ENCODE results near the gene LRRC47.
A peak's percentile ranks its signal among the peaks of the same experiment; 100 is the strongest.
"Not testable (repeated sequence)": the region's sequence is repeated elsewhere in the genome, so short reads cannot be mapped to it uniquely, and the experiment has no call there.

Gene LRRC47

GRCh38 chr1:3748316-3748900 is 47.9 kb downstream of the LRRC47 start:
- not testable (repeated sequence) for DNase-seq (ENCODE audit: low read depth, low spot score)

DNA sequence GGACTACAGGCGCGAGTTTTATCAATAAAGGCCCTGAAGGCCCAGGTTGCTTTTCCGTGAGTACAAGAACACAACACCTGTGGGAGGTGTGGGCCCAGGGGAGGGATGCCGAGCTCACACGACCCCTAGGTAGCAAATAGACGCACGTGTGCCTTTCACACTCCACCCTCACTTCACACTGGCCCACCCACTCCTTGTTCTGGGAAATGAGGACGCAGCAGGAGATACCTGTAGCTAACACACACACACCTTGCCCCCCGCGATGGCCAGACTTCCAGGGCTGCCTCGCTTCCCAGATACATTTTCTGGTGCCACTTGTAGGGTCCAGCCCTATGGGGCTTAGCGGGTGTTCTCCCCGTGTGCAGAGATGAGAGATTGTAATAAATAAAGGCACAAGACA is 48.4 kb downstream of the LRRC47 start:
- DNase-seq (ENCODE audit: low read depth, low spot score): no peak

DNA sequence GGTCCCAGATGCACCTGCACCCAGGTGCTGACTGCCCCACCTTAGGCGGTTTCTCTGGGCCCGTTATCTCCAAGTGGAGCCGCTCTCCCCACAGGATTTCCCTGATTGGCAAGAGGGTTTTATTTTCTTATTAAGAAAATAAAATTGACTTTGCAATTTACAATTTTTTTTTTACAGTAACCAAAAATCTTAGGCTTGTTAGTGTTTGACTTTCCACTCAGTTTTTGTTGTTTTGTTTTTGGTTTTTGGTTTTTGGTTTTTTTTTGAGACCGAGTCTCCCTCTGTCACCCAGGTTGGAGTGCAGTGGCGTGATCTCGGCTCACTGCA is 48.8 kb downstream of the LRRC47 start:
- no peak for DNase-seq (ENCODE audit: low read depth, low spot score)

- DNase-seq (ENCODE audit: low read depth, low spot score): peak; percentile 83
Observed at GRCh38 chr1:3746830-3747521, 49.3 kb downstream of the LRRC47 start.

DNA sequence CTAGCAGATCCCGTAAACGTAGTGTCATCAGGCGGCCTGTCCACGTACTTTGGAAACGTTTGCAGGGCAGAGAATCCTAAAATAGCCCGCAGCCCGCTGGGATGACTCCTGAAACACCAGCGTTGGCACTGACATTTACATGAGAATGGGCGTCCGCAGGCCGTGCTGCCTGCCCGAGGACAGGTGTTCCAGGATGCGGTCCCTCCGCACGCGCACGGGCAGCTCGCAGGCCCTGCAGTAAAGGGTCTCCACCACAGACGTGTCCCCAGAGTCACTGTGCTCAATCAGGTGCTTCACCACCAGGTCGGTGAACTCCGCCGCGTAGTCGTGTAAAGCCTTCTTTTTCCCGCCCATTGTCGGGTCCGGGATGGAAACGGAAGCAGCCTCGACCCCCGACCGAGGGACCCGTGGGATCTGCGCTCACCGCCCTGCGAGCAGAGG is 49.9 kb downstream of the LRRC47 start:
- DNase-seq (ENCODE audit: low read depth, low spot score): peak; percentile 47

DNA sequence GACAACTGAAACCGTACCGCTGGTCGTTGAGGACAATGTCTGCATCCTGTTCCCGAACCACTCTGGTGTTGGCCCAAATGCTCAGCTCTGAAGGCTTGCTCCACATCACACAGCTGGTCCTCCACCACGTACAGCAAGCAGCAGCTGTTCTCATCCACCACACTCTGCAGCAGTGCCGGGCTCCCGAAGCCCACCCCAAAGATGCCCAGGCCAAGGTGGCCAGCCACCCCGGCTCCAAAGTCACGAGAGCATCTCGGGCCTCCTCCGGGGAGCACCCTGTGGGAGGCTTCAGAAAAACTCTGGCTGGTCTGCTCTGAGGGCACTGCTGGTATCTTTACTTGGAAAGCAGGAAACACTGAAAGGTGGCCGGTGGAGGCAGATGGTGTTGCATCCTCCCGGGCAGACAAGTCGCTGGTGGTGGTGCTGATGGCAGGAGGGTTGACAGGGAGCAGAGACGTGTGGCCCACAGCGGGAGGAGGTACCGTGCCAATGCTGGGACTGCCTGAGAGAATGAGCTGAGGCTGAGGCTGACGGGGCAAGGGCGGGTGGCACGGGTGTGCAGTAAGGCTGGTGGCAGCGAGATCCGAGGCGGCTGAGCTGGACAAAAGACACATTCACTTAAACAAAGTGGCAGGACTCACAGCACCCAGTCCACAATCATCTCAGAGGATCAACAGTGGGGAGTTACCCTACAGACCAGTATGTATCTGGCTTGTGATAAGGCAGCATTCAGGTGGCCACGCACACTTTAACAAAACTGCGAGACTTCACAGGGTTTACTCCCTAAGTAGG is 50.5 kb downstream of the LRRC47 start:
- DNase-seq (ENCODE audit: low read depth, low spot score): no peak

DNA sequence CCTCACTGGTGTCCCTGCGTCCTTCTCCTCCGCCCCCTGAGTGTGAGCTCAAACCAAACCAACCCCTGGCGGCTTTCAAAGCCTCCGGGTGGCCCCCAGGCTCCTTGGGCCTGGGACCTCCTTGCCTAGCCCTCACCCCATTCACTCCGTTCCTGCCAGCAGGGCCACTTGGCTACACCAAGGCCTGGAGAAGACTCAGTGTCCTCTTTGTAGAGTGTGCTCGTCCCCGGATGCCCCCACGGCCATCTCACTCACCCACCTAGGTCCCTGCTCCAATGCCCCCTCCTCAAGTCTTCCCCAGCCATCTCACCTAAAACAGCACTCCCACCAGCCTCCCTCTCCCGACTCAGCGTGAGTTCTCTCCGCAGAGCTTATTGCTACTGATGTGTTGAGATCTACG is 51.2 kb downstream of the LRRC47 start:
- no peak for DNase-seq (ENCODE audit: low read depth, low spot score)

GRCh38 chr1:3744646-3745045 is 51.7 kb downstream of the LRRC47 start:
- DNase-seq (ENCODE audit: low read depth, low spot score): no peak

GRCh38 chr1:3743826-3744225 is 52.5 kb downstream of the LRRC47 start:
- no peak for DNase-seq (ENCODE audit: low read depth, low spot score)

- DNase-seq (ENCODE audit: low read depth, low spot score): no peak
Observed at GRCh38 chr1:3743421-3743820, 52.9 kb downstream of the LRRC47 start.

GRCh38 chr1:3742439-3743298 is 53.6 kb downstream of the LRRC47 start:
- DNase-seq (ENCODE audit: low read depth, low spot score): no peak

GRCh38 chr1:3741566-3742438 is 54.5 kb downstream of the LRRC47 start:
- no peak for DNase-seq (ENCODE audit: low read depth, low spot score)

DNA sequence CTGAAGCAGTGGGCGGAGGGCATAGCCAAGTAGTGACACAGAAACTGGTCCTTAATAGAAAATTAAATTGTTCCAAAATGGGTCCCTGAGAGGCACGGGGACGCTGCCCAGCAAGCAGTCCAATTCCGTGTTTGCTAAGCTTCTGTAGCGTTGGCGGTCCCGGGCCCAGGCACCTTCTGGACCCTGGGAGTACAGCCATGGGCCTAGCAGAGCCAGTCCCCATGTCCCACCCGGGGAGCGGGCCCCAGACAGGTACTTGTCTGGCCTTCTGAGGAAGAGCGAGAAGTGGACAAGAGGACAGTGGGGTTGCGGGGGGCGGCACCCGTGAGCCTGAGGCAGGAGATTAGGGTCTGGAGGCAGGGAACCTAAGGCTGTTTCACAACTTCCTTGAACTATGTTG is 55.5 kb downstream of the LRRC47 start:
- DNase-seq (ENCODE audit: low read depth, low spot score): no peak

- DNase-seq (ENCODE audit: low read depth, low spot score): no peak
Observed at GRCh38 chr1:3740042-3740441, 56.3 kb downstream of the LRRC47 start.

DNA sequence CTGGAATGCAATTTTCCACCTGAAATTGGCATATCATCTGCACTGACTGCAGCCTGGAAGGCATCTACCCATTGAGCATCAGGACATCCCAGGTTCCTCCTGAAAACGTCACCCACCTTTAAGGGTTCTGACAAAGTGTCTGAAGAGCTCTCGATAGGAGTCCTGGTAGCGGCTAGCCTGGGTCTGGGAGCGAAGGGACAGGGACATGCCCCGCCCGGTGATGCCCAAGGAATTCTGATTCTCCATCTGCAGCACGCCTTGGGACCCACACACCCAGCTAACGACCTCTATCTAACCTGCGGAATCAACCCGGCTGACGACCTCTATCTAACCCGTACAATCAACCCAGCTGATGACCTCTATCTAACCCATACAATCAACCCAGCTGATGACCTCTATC is 57.4 kb downstream of the LRRC47 start:
- DNase-seq (ENCODE audit: low read depth, low spot score): no peak

DNA sequence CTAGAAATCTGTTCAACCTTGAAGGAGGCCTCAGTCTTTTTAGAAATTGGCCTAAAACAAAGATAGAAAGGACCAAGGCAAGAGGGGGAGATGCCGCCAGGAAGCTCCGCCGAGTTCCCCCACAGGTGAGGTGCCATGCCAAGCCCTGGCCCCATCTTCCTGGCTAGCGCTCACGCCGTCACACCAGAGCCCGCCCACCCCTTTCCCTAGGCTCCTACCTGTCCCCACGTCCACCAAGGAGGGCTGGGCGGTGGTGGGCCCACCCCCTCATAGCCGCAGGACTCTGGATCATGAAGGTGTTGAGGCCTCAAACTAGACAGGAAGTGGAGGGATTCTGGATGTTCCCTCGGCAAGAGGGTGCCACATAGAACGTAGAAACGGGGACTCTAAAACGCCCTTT is 59.6 kb downstream of the LRRC47 start:
- no peak for DNase-seq (ENCODE audit: low read depth, low spot score)

- DNase-seq (ENCODE audit: low read depth, low spot score): no peak
Observed at GRCh38 chr1:3736131-3736561, 60.2 kb downstream of the LRRC47 start.

DNA sequence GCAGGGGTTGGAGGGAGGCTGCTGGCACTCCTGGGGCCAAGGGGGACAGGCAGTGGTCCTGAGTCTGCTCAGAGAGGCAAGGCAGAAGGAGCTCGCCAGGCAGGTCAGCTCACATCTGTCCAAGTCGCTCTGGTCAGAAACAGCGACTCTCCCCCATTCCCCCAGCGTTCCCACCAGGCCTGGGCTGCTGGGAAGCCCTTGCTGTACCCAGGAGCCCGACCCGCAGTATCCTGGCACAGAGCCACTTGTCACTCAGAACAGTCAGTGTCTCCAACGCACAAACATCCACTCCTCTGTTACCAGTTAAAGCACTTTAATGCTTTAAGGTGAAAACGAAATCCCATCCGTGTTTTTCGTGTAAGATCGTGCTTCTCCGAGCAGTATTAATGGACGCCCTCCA is 60.6 kb downstream of the LRRC47 start:
- no peak for DNase-seq (ENCODE audit: low read depth, low spot score)

DNA sequence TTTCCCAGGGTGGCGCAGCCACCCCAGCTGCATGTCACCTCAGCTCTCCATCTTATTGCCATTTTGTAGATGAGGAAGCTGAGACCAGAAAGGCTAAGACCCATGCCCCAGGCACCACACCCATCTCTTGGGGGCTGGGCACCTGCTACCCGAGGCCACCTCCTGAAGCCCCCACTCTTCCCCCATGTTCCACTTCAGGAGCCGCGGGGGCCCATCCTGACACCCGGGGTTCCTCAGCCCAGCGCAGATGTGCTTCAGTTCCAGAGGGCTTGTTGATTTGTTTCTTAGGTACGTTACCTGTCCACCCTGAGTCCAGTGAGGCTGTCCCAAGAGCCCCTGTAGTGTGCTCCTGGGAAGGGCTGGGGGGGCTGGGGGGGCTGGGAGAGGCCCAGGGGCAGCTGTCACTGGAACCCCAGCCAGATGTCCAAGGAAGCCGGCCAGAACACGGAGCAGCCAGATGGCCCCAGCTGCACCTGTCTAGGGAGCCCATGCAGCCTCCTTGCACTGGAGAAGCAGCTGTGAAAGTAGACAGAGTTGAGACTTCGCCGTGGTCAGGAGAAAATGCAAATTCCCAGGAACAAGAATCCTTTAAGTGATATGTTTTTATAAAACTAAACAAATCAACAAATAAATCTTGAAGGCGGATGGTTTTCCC is 61.1 kb downstream of the LRRC47 start:
- no peak for DNase-seq (ENCODE audit: low read depth, low spot score)

DNA sequence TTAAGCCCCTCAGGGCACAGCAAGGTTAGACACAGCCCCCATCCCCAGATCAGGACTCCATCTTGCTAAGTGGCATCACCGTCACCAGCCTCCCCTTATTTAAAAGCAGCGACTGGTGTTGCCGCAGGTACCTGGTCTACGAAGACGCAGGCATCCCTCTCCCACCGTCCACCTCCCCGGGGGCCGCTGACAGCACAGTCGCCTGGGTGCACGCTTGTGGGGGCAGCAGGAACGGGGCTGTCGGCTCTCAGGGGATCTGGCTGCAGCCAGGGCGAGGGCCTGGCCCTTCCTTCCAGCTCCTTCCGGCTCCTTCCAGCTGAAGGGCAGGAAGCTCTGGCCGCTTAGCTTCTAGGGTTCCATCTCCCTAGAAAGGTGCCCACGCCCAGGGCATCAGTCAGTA is 61.7 kb downstream of the LRRC47 start:
- no peak for DNase-seq (ENCODE audit: low read depth, low spot score)
